T-cell (primary cell): ENCODE data around the gene HIP1. TPM values are rescaled to one million over a fixed set of nuclear protein-coding genes. Genes with fewer than 3 reads are reported as not detected.

Source experiments
- ATAC-seq, 4 experiments: fragments of 200-7000 bp in 3 of 4; fragments of 150-1000 bp in 1 of 4; cut with Tn5 transposase; replicated peaks in 1 of 4; 1 replicate in 3 of 4; 2 replicates in 1 of 4; pipeline ENCODE4 v1.10.0; 2021; ENCODE audit warnings: moderate library complexity in 3 of 4, mild to moderate bottlenecking in 2 of 4, moderate number of reproducible peaks in 1 of 4
- CTCF ChIA-PET, 2 donors: fragments of 300-600 bp; sonication (Branson Sonifier 250); formaldehyde crosslinking; loops; one replicate each; lab custom pipeline; 2022; ENCODE audit warnings: antibody characterized with exemption in 2 of 2; lab: Charles Lee
- POLR2A ChIA-PET, 2 donors: fragments of 300-600 bp; sonication (Branson Sonifier 250); formaldehyde crosslinking; loops; one replicate each; lab custom pipeline; 2022; ENCODE audit warnings: antibody characterized with exemption in 2 of 2; lab: Charles Lee
- DNase-seq, 35 experiments: peaks; one replicate each; pipeline versions ENCODE4 v3.0.0 to v3.0.0-alpha.2; 2013 to 2023
- H3K27ac ChIP-seq: one replicate; pipeline ENCODE4 v1.5.1; 2013; ENCODE audit warnings: low read length
- H3K27me3 ChIP-seq, 2 experiments: replicated peaks in 1 of 2; 1 replicate in 1 of 2; 2 replicates in 1 of 2; pipeline versions ENCODE4 v1.6.1 to v1.7.0; 2013; ENCODE audit warnings: low read length in 1 of 2, mixed read lengths in 1 of 2; ENCODE audit not compliant: control insufficient read depth in 2 of 2, insufficient read depth in 2 of 2; ENCODE audit errors: extremely low read depth in 1 of 2
- H3K36me3 ChIP-seq, 2 donors: 1 replicate in 1 of 2; 2 replicates in 1 of 2; pipeline versions ENCODE4 v1.6.1 to v1.7.0; 2013; ENCODE audit warnings: low read length in 1 of 2; ENCODE audit not compliant: control insufficient read depth in 2 of 2, insufficient read depth in 1 of 2; ENCODE audit errors: extremely low read depth in 1 of 2
- H3K4me1 ChIP-seq, 2 experiments: 1 replicate in 1 of 2; 2 replicates in 1 of 2; pipeline versions ENCODE4 v1.6.1 to v1.7.0; 2013; ENCODE audit warnings: low read length in 2 of 2, mixed read lengths in 1 of 2; ENCODE audit not compliant: insufficient read depth in 2 of 2, control insufficient read depth in 1 of 2; ENCODE audit errors: extremely low read depth in 1 of 2
- H3K4me3 ChIP-seq, 2 donors: 1 replicate in 1 of 2; 2 replicates in 1 of 2; pipeline versions ENCODE4 v1.5.1 to v1.7.0; 2013; ENCODE audit warnings: mild to moderate bottlenecking in 2 of 2, low read length in 1 of 2, moderate library complexity in 1 of 2; ENCODE audit not compliant: control insufficient read depth in 1 of 2; ENCODE audit errors: extremely low read depth in 1 of 2
- H3K9me3 ChIP-seq: 2 replicates; pipeline ENCODE4 v1.7.0; 2013
- H3K27ac Mint-ChIP-seq, 2 donors: one replicate each; pipeline ENCODE4 v1.8.0; 2020 to 2021; ENCODE audit warnings: mild to moderate bottlenecking in 2 of 2, mixed read lengths in 2 of 2
- H3K27me3 Mint-ChIP-seq, 2 donors: one replicate each; pipeline ENCODE4 v1.8.0; 2021 to 2022; ENCODE audit warnings: mixed read lengths in 2 of 2
- H3K36me3 Mint-ChIP-seq: one replicate; pipeline ENCODE4 v1.8.0; 2021; ENCODE audit warnings: mixed read lengths
- H3K4me1 Mint-ChIP-seq, 3 donors: one replicate each; pipeline ENCODE4 v1.8.0; 2020 to 2022; ENCODE audit warnings: mixed read lengths in 3 of 3, mild to moderate bottlenecking in 1 of 3
- H3K4me3 Mint-ChIP-seq, 3 donors: one replicate each; pipeline ENCODE4 v1.8.0; 2020 to 2022; ENCODE audit warnings: mild to moderate bottlenecking in 3 of 3, mixed read lengths in 3 of 3, moderate library complexity in 3 of 3
- H3K9me3 Mint-ChIP-seq, 3 donors: one replicate each; pipeline ENCODE4 v1.8.0; 2020 to 2022; ENCODE audit warnings: mixed read lengths in 3 of 3
- WGBS: methylation state at CpG from one replicate; pipeline ENCODE4 v1.1.5; 2013; ENCODE audit warnings: missing lambda C conversion rate; ENCODE audit not compliant: insufficient coverage; 5-methylcytosine and 5-hydroxymethylcytosine counted together
- total RNA-seq, 35 experiments: library from RNA in 6 of 35; stranded (reverse) in 6 of 35; fragments of 120-200 nt in 1 of 35; gene quantifications; one replicate each; pipeline versions ENCODE4 v1.2.1 to v1.2.4 and lab custom pipeline; 2013 to 2026

The HIP1 gene
- total RNA-seq, 5 donors from 2014 or later (not counting 1 experiment from before 2014, with no cell fraction given), result 3.2 to 8.4 (median 3.6) TPM

GRCh38 chr7:75658802-75659201 is 79.9 kb downstream of the HIP1 start:
- Histone ChIP-seq H3K27ac (no peak overlapping the region), H3K4me3 (no peak overlapping the region), H3K4me1 (no peaks in the 10 kb centered on the region), H3K27me3 (no peaks in the 10 kb centered on the region), H3K9me3 (no peaks in the 10 kb centered on the region), H3K36me3 (no peaks in the 10 kb centered on the region)
- Mint-ChIP-seq H3K9me3 (no peaks in the 10 kb centered on the region), H3K27me3 (no peaks in the 10 kb centered on the region), H3K4me3 (no peak overlapping the region), H3K27ac (no peak overlapping the region), H3K4me1 (peaks cover 0 to 12% (median 3%) of the 10 kb centered on the region in 3 donors), H3K36me3 (no peaks in the 10 kb centered on the region)
- CTCF ChIA-PET, result no interaction called here
- DNase-seq (no peak), ATAC-seq (no peak)
- WGBS, result 88% methylated on average over 3 of the region's 4 CpGs
- POLR2A ChIA-PET, result no interaction called here

- no peak overlapping the region for H3K4me3 ChIP-seq
- Mint-ChIP-seq H3K27ac (no peak overlapping the region), H3K9me3 (no peaks in the 10 kb centered on the region), H3K4me3 (no peak overlapping the region), H3K4me1 (peaks cover 0 to 11% (median 3%) of the 10 kb centered on the region in 3 donors), H3K27me3 (no peaks in the 10 kb centered on the region), H3K36me3 (no peaks in the 10 kb centered on the region)
- no peak for DNase-seq
- H3K9me3 ChIP-seq, result no peaks in the 10 kb centered on the region
- no peak for ATAC-seq
- WGBS, result 92% methylated on average over 3 of the region's 10 CpGs
- no peak overlapping the region for H3K27ac ChIP-seq
- H3K36me3 ChIP-seq, result no peaks in the 10 kb centered on the region
- CTCF ChIA-PET, result no interaction called here
- POLR2A ChIA-PET, result no interaction called here
- no peaks in the 10 kb centered on the region for H3K27me3 ChIP-seq
- no peaks in the 10 kb centered on the region for H3K4me1 ChIP-seq
These were observed 80.4 kb downstream of the HIP1 start for GRCh38 chr7:75658369-75658768.

- Mint-ChIP-seq H3K9me3 (no peaks in the 10 kb centered on the region), H3K4me3 (no peak overlapping the region), H3K27ac (no peak overlapping the region), H3K27me3 (no peaks in the 10 kb centered on the region), H3K4me1 (peaks cover 0 to 7% (median 3%) of the 10 kb centered on the region in 3 donors), H3K36me3 (peaks cover 2% of the 10 kb centered on the region)
- ATAC-seq, result no peak
- no peak overlapping the region for H3K4me3 ChIP-seq
- CTCF ChIA-PET, result no interaction called here
- H3K27ac ChIP-seq, result no peak overlapping the region
- POLR2A ChIA-PET, result no interaction called here
- no peaks in the 10 kb centered on the region for H3K27me3 ChIP-seq
- H3K9me3 ChIP-seq, result no peaks in the 10 kb centered on the region
- no peaks in the 10 kb centered on the region for H3K36me3 ChIP-seq
- H3K4me1 ChIP-seq, result no peaks in the 10 kb centered on the region
- no peak for DNase-seq
- WGBS, result 83% methylated on average over 1 of the region's 6 CpGs
These were observed 80.9 kb downstream of the HIP1 start for GRCh38 chr7:75657866-75658265.

- ATAC-seq, result no peak
- H3K27ac Mint-ChIP-seq, result no peak overlapping the region
- Histone ChIP-seq H3K36me3 (no peaks in the 10 kb centered on the region), H3K27me3 (no peaks in the 10 kb centered on the region), H3K27ac (no peak overlapping the region), H3K4me1 (no peaks in the 10 kb centered on the region), H3K9me3 (no peaks in the 10 kb centered on the region), H3K4me3 (no peak overlapping the region)
- CTCF ChIA-PET, result no interaction called here
- DNase-seq, result no peak
- H3K36me3 Mint-ChIP-seq, result peaks cover 5% of the 10 kb centered on the region
- no peak overlapping the region for H3K4me3 Mint-ChIP-seq
- POLR2A ChIA-PET, result no interaction called here
- no peaks in the 10 kb centered on the region for H3K9me3 Mint-ChIP-seq
- no peaks in the 10 kb centered on the region for H3K27me3 Mint-ChIP-seq
- 78% methylated on average over 3 of the region's 7 CpGs for WGBS
- peaks cover 0 to 1% (median 0%) of the 10 kb centered on the region in 3 donors for H3K4me1 Mint-ChIP-seq
These were observed 82.0 kb downstream of the HIP1 start for GRCh38 chr7:75656740-75657139.

GRCh38 chr7:75655536-75655935 is 83.2 kb downstream of the HIP1 start:
- Mint-ChIP-seq H3K4me1 (no peaks in the 10 kb centered on the region), H3K4me3 (no peak overlapping the region), H3K9me3 (no peaks in the 10 kb centered on the region), H3K36me3 (peaks cover 5% of the 10 kb centered on the region), H3K27me3 (no peaks in the 10 kb centered on the region), H3K27ac (no peak overlapping the region)
- 83% methylated on average over 1 of the region's 2 CpGs for WGBS
- ChIA-PET POLR2A (no interaction called here), CTCF (interaction anchor here in 1 of 2 donors (0.7 kb wide), 1 partner anchor 66 kb away, joined by 6 read pairs; no protein-coding TSS in a partner anchor)
- Histone ChIP-seq H3K4me1 (no peaks in the 10 kb centered on the region), H3K27ac (no peak overlapping the region), H3K36me3 (no peaks in the 10 kb centered on the region), H3K4me3 (no peak overlapping the region), H3K27me3 (peaks cover 0 to 3% of the 10 kb centered on the region in 2 experiments), H3K9me3 (no peaks in the 10 kb centered on the region)
- DNase-seq (no peak), ATAC-seq (no peak)

GRCh38 chr7:75654855-75655254 is 83.9 kb downstream of the HIP1 start:
- no peaks in the 10 kb centered on the region for H3K4me1 ChIP-seq
- no peaks in the 10 kb centered on the region for H3K9me3 ChIP-seq
- WGBS, result 87% methylated on average over 2 of the region's 4 CpGs
- H3K4me3 ChIP-seq, result no peak overlapping the region
- Mint-ChIP-seq H3K27me3 (no peaks in the 10 kb centered on the region), H3K9me3 (no peaks in the 10 kb centered on the region), H3K4me1 (no peaks in the 10 kb centered on the region), H3K27ac (no peak overlapping the region), H3K36me3 (peaks cover 5% of the 10 kb centered on the region), H3K4me3 (no peak overlapping the region)
- no peak for DNase-seq
- POLR2A ChIA-PET, result no interaction called here
- CTCF ChIA-PET, result no interaction called here
- peaks cover 0 to 4% of the 10 kb centered on the region in 2 experiments for H3K27me3 ChIP-seq
- H3K36me3 ChIP-seq, result no peaks in the 10 kb centered on the region
- no peak for ATAC-seq
- no peak overlapping the region for H3K27ac ChIP-seq

- POLR2A ChIA-PET, result no interaction called here
- ATAC-seq (no peak), DNase-seq (no peak)
- Mint-ChIP-seq H3K36me3 (peaks cover 5% of the 10 kb centered on the region), H3K4me1 (no peaks in the 10 kb centered on the region), H3K27me3 (no peaks in the 10 kb centered on the region), H3K4me3 (no peak overlapping the region), H3K27ac (no peak overlapping the region), H3K9me3 (no peaks in the 10 kb centered on the region)
- WGBS, result 93% methylated on average over 7 of the region's 7 CpGs
- peaks cover 0 to 4% of the 10 kb centered on the region in 2 experiments for H3K27me3 ChIP-seq
- H3K9me3 ChIP-seq, result no peaks in the 10 kb centered on the region
- CTCF ChIA-PET, result no interaction called here
- H3K36me3 ChIP-seq, result no peaks in the 10 kb centered on the region
- no peaks in the 10 kb centered on the region for H3K4me1 ChIP-seq
- no peak overlapping the region for H3K4me3 ChIP-seq
- H3K27ac ChIP-seq, result no peak overlapping the region
These were observed 85.1 kb downstream of the HIP1 start for GRCh38 chr7:75653651-75654050.
